Prostate gland (tissue), 2 donors: Measurements from ENCODE around the gene HRAS. TPM values are rescaled to one million over a fixed set of nuclear protein-coding genes. Genes with fewer than 3 reads are reported as not detected.
A peak's percentile ranks its signal among the peaks of the same experiment; 100 is the strongest.

Source experiments
- DNase-seq: peaks from one replicate; pipeline ENCODE4 v3.0.0-alpha.2; 2019; ENCODE audit warnings: low spot score
- H3K27ac ChIP-seq, 2 donors: fragments of 200-600 bp; sonication (generic); 2 replicates each; pipeline ENCODE4 v1.5.1; 2017 to 2019
- H3K27me3 ChIP-seq: fragments of 200-600 bp; sonication (generic); replicated peaks from 2 replicates; pipeline ENCODE4 v1.5.1; 2019; ENCODE audit not compliant: insufficient read depth
- H3K36me3 ChIP-seq, 2 donors: fragments of 200-600 bp; sonication (generic); 1 replicate in 1 of 2; 2 replicates in 1 of 2; pipeline versions ENCODE4 v1.5.1 to v1.8.1; 2017 to 2019
- H3K4me1 ChIP-seq: fragments of 200-600 bp; sonication (generic); replicated peaks from 2 replicates; pipeline ENCODE4 v1.5.1; 2019
- H3K4me3 ChIP-seq, 2 donors: fragments of 200-600 bp; sonication (generic); 2 replicates each; pipeline ENCODE4 v1.5.1; 2017 to 2019
- H3K9me3 ChIP-seq: fragments of 200-600 bp; sonication (generic); 2 replicates; pipeline ENCODE4 v1.5.1; 2017
- CTCF ChIP-seq, 4 experiments: fragments of 200-600 bp in 2 of 4; fragments of 450-650 bp in 2 of 4; sonication (generic) in 2 of 4; IDR thresholded peaks; 1 replicate in 3 of 4; 2 replicates in 1 of 4; pipeline ENCODE4 v1.5.1; 2016 to 2019; ENCODE audit warnings: antibody characterized with exemption in 4 of 4, mild to moderate bottlenecking in 2 of 4, moderate library complexity in 2 of 4
- POLR2A ChIP-seq: fragments of 450-650 bp; IDR thresholded peaks from one replicate; pipeline ENCODE4 v1.6.1; 2016; ENCODE audit warnings: antibody characterized with exemption, mild to moderate bottlenecking
- POLR2AphosphoS5 ChIP-seq: sonication (generic); formaldehyde crosslinking; IDR thresholded peaks from one replicate; pipeline ENCODE4 v1.6.1; 2017; ENCODE audit warnings: antibody characterized with exemption
- WGBS: methylation state at CpG from one replicate; pipeline ENCODE4 v1.1.5; 2018; 5-methylcytosine and 5-hydroxymethylcytosine counted together
- intact Hi-C: fragments of 100-400 bp; cut with DNase I; formaldehyde crosslinking; loops from one replicate; pipeline ENCODE4 v1.14.2; 2022
- total RNA-seq, 2 donors: library from RNA; depleted of rRNA; stranded (reverse); fragments of >200 nt; gene quantifications; one replicate each; pipeline ENCODE4 v1.1.0, GENCODE V29; 2016

The HRAS gene
- total RNA-seq, 2 donors from 2014 or later: 47.0 to 62.8 TPM

GRCh38 chr11:579830-580601 is 44.6 kb upstream of the HRAS start:
- WGBS: 76% methylated on average over 20 of the region's 20 CpGs
- H3K4me1 ChIP-seq: peaks cover 15% of the 10 kb centered on the region
- no peak for DNase-seq
- TF ChIP-seq CTCF (IDR thresholded peaks at IDR 0.05) (no peak), POLR2A (no peak), POLR2AphosphoS5 (no peak)
- no peak overlapping the region for H3K27ac ChIP-seq
- no peaks in the 10 kb centered on the region for H3K27me3 ChIP-seq
- H3K4me3 ChIP-seq: no peak overlapping the region
- H3K36me3 ChIP-seq: peaks cover 4 to 13% of the 10 kb centered on the region in 2 donors
- H3K9me3 ChIP-seq: no peaks in the 10 kb centered on the region
- intact Hi-C loops: no loop called here

- peaks cover 0 to 6% of the 10 kb centered on the region in 2 donors for H3K36me3 ChIP-seq
- H3K27me3 ChIP-seq: no peaks in the 10 kb centered on the region
- peaks cover 18% of the 10 kb centered on the region for H3K4me1 ChIP-seq
- intact Hi-C loops: no loop called here
- no peaks in the 10 kb centered on the region for H3K9me3 ChIP-seq
- no peak for DNase-seq
- H3K4me3 ChIP-seq: peak overlapping the region in 1 of 2 donors; percentile 59
- WGBS: 61% methylated on average over 21 of the region's 21 CpGs
- TF ChIP-seq POLR2AphosphoS5 (no peak), POLR2A (no peak), CTCF (IDR thresholded peaks at IDR 0.05) (no peak)
- H3K27ac ChIP-seq: no peak overlapping the region
Observed at GRCh38 chr11:578276-579035, 43.1 kb upstream of the HRAS start.

- Histone ChIP-seq H3K9me3 (no peaks in the 10 kb centered on the region), H3K27me3 (no peaks in the 10 kb centered on the region), H3K4me3 (peak overlapping the region; percentile 59 to 67), H3K36me3 (no peaks in the 10 kb centered on the region), H3K27ac (no peak overlapping the region), H3K4me1 (peaks cover 18% of the 10 kb centered on the region)
- 43% methylated on average over 6 of the region's 6 CpGs for WGBS
- intact Hi-C loops: no loop called here
- no peak for DNase-seq
- TF ChIP-seq POLR2A (no peak), POLR2AphosphoS5 (no peak), CTCF (IDR thresholded peaks at IDR 0.05) (no peak)
Observed at GRCh38 chr11:577611-577894, 42.2 kb upstream of the HRAS start.

- Histone ChIP-seq H3K4me3 (peak overlapping the region; percentile 59 to 67), H3K9me3 (no peaks in the 10 kb centered on the region), H3K27ac (peak overlapping the region; percentile 86 to 91), H3K36me3 (no peaks in the 10 kb centered on the region), H3K4me1 (peaks cover 18% of the 10 kb centered on the region), H3K27me3 (no peaks in the 10 kb centered on the region)
- no peak for DNase-seq
- 3% methylated on average over 32 of the region's 48 CpGs for WGBS
- intact Hi-C loops: no loop called here
- TF ChIP-seq POLR2A (no peak), CTCF (IDR thresholded peaks at IDR 0.05) (no peak), POLR2AphosphoS5 (no peak)
Observed at GRCh38 chr11:576811-577610, 41.6 kb upstream of the HRAS start.
